C4-2B (cell line): ENCODE results near the gene HS1BP3.

Experiments used
- H3K27ac ChIP-seq: fragments of 450-650 bp; 2 replicates; pipeline ENCODE4 v1.5.1; 2017
- CTCF ChIP-seq: fragments of 450-650 bp; conservative IDR thresholded peaks from 2 replicates; pipeline ENCODE4 v1.5.1; 2017; ENCODE audit warnings: mild to moderate bottlenecking
- ZFX ChIP-seq: fragments of 450-650 bp; IDR thresholded peaks from 2 replicates; pipeline ENCODE4 v1.6.1; 2017

HS1BP3 gene

GRCh38 chr2:20584045-20584398, 66.9 kb downstream of the HS1BP3 start:
- no peak overlapping the region for H3K27ac ChIP-seq
- TF ChIP-seq CTCF (no peak), ZFX (no peak)

DNA sequence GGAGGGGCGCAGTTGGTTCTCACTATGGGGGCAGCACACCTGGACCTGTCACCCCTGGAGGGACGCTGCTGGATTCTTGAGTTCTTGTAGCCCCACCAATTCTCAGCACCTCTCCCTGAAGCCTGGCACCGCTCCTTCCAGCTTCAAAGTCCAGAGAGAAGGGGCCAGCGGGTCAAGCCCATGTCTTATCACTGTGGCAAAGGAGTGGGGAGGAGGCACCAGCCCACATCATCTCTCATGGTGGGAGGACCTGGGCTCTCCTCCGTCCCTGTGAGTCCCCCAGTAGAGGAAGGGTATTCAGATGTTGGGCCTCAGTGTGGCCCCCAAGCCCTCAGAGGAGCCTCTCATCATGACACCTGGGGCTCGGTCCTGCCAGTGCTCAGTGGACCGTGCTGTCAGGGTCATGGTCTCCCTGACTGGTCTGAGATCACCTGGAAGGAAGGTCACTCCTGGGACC, 67.4 kb downstream of the HS1BP3 start:
- no peak overlapping the region for H3K27ac ChIP-seq
- TF ChIP-seq ZFX (no peak), CTCF (no peak)

- H3K27ac ChIP-seq: no peak overlapping the region
- no peak for TF ChIP-seq ZFX
Observed at GRCh38 chr2:20582600-20583221, 68.2 kb downstream of the HS1BP3 start.

GRCh38 chr2:20580690-20581437, 70.0 kb downstream of the HS1BP3 start:
- no peak for TF ChIP-seq CTCF
- TF ChIP-seq ZFX: no peak
- no peak overlapping the region for H3K27ac ChIP-seq

DNA sequence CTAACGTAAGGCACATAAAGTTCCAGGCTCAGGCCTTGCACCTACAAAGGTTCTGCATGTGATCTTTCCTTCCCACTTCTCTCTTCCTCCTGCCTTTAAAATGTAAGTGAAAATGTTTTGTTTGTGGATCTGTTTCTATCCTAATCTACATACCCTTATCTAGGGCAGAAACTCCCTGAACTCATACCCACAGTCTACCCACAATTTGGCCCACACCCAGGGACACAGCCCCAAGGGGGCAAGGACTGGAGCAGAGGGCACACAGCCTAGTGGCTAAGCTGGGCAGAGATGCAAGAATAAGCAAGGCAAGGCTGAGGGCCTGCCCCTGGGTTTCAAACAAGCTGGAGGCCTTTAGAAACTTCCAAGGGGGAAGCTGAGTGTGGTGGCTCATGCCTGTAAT, 71.0 kb downstream of the HS1BP3 start:
- TF ChIP-seq ZFX: no peak
- no peak for TF ChIP-seq CTCF
- no peak overlapping the region for H3K27ac ChIP-seq

- no peak overlapping the region for H3K27ac ChIP-seq
Observed at GRCh38 chr2:20578895-20579825, 71.7 kb downstream of the HS1BP3 start.

More at GRCh38 chr2:20578895-20579825, 71.7 kb downstream of the HS1BP3 start:
- TF ChIP-seq CTCF (no peak), ZFX (no peak)
